HG02588 (cell line): ENCODE measurements around the gene UBE2D2.
"Not testable (repeated sequence)": the region's sequence is repeated elsewhere in the genome, so short reads cannot be mapped to it uniquely, and the experiment has no call there.

ENCODE experiments used
- ATAC-seq: cut with Tn5 transposase; IDR thresholded peaks from one replicate; pipeline ENCODE4 v1.9.1; 2021; ENCODE audit warnings: mild to moderate bottlenecking, moderate library complexity; ENCODE audit not compliant: unreplicated experiment

UBE2D2 gene

GRCh38 chr5:139546593-139546992 lies 14.5 kb upstream of the UBE2D2 start:
- ATAC-seq, result not testable (repeated sequence)

GRCh38 chr5:139549162-139549894 lies 11.8 kb upstream of the UBE2D2 start:
- no peak for ATAC-seq

- ATAC-seq, result not testable (repeated sequence)
These were observed 10.9 kb upstream of the UBE2D2 start for GRCh38 chr5:139550051-139550872.

GRCh38 chr5:139551191-139551889 lies 9.8 kb upstream of the UBE2D2 start:
- ATAC-seq, result no peak

GRCh38 chr5:139552893-139553575 lies 8.1 kb upstream of the UBE2D2 start:
- ATAC-seq, result no peak

GRCh38 chr5:139554264-139554663 lies 6.9 kb upstream of the UBE2D2 start:
- ATAC-seq, result no peak

GRCh38 chr5:139557811-139558210 lies 3.3 kb upstream of the UBE2D2 start:
- no peak for ATAC-seq

GRCh38 chr5:139561655-139562451 lies 714 bp downstream of the UBE2D2 start:
- ATAC-seq, result peak; percentile 20

- no peak for ATAC-seq
These were observed 1.7 kb downstream of the UBE2D2 start for GRCh38 chr5:139562847-139563246.

- no peak for ATAC-seq
These were observed 4.5 kb downstream of the UBE2D2 start for GRCh38 chr5:139565411-139566305.

- no peak for ATAC-seq
These were observed 5.5 kb downstream of the UBE2D2 start for GRCh38 chr5:139566611-139567010.

GRCh38 chr5:139569270-139569955 lies 8.3 kb downstream of the UBE2D2 start:
- no peak for ATAC-seq

- ATAC-seq, result no peak
These were observed 10.4 kb downstream of the UBE2D2 start for GRCh38 chr5:139571543-139571942.

GRCh38 chr5:139571966-139572365 lies 10.8 kb downstream of the UBE2D2 start:
- ATAC-seq, result no peak

GRCh38 chr5:139574641-139575312 lies 13.6 kb downstream of the UBE2D2 start:
- no peak for ATAC-seq

- no peak for ATAC-seq
These were observed 14.1 kb downstream of the UBE2D2 start for GRCh38 chr5:139575313-139575646.

- ATAC-seq, result no peak
These were observed 14.6 kb downstream of the UBE2D2 start for GRCh38 chr5:139575751-139576150.

- no peak for ATAC-seq
These were observed 16.7 kb downstream of the UBE2D2 start for GRCh38 chr5:139577689-139578290.
